Frontal cortex (tissue), 4 donors: ENCODE results near the gene MUC20. TPM values are rescaled to one million over a fixed set of nuclear protein-coding genes. Genes with fewer than 3 reads are reported as not detected.
A peak's percentile ranks its signal among the peaks of the same experiment; 100 is the strongest.
"Not testable (repeated sequence)": the region's sequence is repeated elsewhere in the genome, so short reads cannot be mapped to it uniquely, and the experiment has no call there.

Experiments used
- DNase-seq, 2 donors: peaks; one replicate each; pipeline ENCODE4 v3.0.0; 2012; ENCODE audit warnings: low spot score in 2 of 2
- FAIRE-seq: peaks from 2 replicates; lab custom pipeline; 2012; peaks lifted over from hg19 to GRCh38; lab: Jason Lieb, UNC
- total RNA-seq: library from RNA; depleted of rRNA; stranded (reverse); fragments of >200 nt; gene quantifications from one replicate; pipeline ENCODE4 v1.2.3, GENCODE V29; 2014
- donor health status: control.
- donor health status: control.
- donor health status: control.

MUC20 gene
- total RNA-seq, 1 donor from 2014 or later, result 2.0 TPM

- not testable (repeated sequence) for DNase-seq, FAIRE-seq
These were observed 29.0 kb upstream of the MUC20 start for GRCh38 chr3:195691596-195692353.

DNA sequence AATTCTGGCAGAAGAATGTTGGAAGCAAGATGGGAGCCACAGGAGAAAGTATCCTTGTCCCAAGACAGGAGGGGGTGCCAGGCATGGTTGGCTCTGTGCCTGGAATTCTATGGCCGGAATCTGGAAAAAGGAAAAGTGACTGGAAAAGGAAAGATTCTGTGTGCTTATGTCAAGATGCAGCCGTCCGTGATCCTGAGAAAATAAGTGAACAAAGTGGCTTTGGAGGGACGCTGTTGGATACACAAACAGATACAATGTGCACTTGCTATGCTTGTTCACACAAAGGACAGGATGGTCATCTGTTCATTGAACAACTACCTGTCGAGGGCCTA lies 28.5 kb upstream of the MUC20 start:
- no peak for FAIRE-seq

DNA sequence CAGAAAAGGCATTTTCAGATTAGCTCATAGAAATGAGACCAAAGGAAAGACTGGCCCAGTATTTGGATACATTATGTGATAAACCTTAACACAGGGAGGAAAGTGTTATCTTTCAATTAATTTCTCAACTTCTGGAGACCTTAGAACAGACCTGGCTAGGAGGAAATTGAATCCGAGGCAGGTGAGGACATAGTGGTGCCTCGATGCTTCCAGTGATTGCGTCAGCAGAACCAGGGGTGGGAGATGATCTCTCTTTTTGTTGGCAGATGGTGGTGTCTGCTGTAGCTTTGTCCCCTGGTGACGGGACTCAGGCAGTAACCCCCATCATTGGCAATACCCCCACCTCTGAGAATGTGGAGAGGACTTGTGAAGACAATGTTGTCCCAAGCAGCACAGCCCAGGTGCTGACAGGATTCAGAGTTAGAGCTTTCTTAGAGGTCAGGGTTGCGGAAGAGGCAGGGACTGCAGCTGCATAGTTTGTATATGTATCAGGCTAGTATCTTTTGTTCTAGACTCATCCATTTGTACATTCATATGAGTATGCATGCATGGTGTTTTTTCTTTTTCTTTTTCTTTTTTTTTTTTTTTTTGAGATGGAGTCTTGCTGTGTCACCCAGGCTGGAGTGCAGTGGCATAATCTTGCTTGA lies 27.9 kb upstream of the MUC20 start:
- DNase-seq, result no peak

More for the DNA sequence above, 28.5 kb upstream of the MUC20 start:
- DNase-seq, result no peak

DNA sequence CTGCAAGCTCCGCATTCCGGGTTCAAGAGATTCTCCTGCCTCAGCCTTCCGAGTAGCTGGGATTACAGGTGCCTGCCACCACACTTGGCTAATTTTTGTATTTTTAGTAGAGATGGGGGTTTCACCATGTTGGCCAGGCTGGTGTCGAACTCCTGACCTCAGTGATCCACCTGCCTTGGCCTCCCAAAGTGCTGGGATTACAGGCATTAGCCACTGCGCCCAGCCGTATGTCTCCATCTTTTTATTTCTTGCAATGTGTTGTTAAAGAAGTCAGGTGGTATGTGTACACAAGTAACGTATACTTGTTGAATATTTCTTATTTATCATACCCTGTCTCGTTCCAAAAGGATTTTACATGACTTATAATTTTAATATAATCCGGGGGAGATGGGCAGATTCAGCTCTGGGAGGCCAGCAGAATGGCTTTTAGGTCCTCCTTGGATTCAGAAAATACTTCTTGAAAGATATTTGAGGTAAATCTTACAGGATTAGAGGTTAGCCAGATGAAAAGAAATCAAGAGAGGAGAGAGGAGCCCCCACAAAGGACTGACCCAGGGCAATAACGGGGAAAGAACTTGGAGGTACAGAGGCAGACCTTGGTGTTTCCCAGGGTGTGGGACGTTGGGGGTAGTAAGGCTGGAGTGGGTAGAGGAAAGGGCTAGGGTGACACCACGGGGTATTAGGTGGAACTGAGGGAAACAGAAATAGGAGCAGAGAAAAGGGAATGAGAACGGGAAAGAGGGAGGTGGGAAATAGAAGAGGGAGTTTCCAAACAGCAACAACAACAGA lies 27.2 kb upstream of the MUC20 start:
- FAIRE-seq (no peak), DNase-seq (no peak)

More for the DNA sequence above, 27.9 kb upstream of the MUC20 start:
- no peak for FAIRE-seq

DNA sequence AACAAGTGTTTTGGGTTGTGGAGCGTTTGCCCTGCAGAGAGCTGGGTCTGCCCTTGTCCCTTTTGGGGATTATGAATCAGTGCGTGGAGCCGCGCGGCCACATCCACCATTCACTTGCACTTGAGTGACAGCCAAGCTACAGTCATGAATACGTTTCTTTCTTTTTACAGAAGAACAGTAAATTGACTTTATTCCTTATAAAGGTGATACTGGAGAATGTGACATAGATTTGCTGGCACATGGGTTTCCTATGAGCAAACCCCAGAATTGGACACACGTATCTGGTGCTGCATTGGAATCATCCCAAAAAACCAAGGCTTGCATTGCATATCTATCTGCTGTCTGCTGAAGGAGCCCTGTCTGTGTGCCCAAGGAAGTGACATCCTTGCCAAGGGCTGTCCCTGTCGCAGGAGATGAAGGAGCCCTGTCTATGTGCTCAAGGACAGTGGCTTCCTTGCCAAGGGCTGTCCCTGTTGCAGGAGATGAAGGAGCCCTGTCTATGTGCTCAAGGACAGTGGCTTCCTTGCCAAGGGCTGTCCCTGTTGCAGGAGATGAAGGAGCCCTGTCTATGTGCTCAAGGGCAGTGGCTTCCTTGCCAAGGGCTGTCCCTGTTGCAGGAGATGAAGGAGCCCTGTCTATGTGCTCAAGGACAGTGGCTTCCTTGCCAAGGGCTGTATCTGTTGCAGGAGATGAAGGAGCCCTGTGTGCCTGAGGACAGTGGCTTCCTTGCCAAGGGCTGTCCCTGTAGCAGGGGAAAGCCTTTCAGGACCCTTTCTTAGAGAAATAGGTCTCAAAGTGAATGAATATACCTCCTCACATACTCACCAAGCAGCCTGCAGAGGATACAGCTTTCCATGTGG lies 26.3 kb upstream of the MUC20 start:
- not testable (repeated sequence) for DNase-seq, FAIRE-seq

GRCh38 chr3:195696632-195697278 lies 24.0 kb upstream of the MUC20 start:
- DNase-seq, result no peak
- no peak for FAIRE-seq

DNA sequence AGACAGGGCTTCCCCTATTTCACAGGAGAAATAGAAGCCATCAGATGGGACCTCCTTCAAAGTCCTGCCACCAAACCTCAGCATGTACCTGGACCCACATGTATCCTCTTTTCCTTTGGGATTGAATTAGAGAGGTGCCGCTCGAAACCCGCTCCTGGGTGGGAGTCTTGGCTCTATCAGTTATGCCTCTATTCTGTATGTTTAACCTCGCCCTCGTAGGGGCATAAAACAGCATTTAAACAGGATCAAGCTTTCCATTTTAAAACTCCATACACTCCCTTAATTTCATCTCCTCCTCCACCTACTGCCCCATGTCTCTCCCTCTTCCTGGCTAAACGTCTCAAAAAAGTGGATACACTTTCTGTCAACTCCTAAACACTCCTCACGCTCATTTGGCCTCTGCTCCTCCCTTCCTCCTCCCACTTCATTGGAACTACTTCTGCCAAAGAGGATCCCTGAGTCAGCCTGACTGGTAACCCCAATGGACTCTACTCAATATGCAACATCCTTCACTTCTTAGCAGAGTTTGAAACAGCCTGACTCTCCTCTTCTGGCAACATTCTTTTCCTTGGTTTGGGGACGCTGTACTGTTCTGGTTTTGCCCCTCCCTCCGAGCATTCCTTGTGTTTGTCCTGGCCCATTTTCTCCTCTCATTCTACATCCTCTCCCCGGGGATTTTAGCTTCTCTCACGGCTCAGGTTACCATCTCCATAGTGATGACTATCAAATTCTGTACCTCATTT lies 23.0 kb upstream of the MUC20 start:
- no peak for DNase-seq
- no peak for FAIRE-seq

- no peak for FAIRE-seq
- DNase-seq, result no peak
These were observed 22.5 kb upstream of the MUC20 start for GRCh38 chr3:195698325-195698646.

GRCh38 chr3:195698647-195699387 lies 22.0 kb upstream of the MUC20 start:
- DNase-seq, result peak in 1 of 2 donors; percentile 33
- FAIRE-seq, result no peak

GRCh38 chr3:195699388-195699771 lies 21.4 kb upstream of the MUC20 start:
- DNase-seq (no peak), FAIRE-seq (no peak)

GRCh38 chr3:195699860-195700259 lies 20.9 kb upstream of the MUC20 start:
- DNase-seq (no peak), FAIRE-seq (no peak)

DNA sequence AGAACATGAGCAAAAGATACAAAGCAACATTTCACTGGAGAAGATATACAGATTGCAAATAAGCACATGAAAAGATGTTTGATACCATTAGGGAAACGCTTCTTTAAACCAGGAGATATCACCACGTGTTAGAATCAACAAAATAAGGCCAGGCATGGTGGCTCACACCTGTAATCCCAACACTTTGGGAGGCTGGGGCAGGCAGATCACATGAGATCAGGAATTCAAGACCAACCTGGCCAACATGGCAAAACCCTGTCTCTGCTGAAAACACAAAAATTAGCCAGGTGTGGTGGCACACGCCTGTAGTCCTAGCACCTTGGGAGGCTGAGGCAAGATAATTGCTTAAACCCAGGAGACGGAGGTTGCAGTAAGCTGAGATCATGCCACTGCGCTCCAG lies 20.5 kb upstream of the MUC20 start:
- DNase-seq, result no peak
- no peak for FAIRE-seq

DNA sequence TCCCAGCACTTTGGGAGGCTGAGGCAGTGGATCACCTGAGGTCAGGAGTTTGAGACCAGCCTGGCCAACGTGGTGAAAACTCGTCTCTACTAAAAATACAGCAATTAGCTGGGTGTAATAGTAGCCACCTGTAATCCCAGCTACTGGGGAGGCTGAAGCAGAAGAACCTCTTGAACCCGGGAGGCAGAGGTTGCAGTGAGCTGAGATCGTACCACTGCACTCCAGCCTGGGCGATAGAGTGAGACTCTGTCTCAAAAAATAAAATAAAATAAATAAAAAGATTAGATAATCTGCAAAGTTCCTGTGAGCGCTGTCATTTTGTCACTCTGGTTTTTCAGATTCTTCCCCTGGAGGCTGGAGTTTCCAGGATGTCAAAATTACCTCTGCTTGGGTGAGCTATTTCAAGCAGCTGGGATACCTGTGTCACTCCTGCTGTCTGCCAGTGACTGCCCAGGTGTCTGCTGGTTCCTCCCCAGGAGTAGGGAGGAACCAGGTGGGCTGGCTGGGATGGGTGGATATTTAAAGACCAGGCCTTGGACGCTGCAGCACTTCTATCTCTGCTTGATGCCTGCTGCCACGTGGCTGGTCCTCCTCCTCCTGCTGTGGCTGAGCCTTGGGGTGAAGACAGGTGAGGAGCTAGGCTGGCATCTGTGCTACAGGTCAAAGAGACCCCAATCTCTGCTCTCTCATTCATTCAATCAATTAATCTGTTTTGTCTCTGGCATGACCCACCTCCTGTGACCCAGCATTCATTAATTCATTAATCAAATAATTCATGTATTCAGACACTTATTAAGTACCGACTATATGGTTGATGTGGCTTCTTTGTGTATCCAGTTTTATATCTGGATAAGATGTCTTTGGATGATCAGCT lies 19.5 kb upstream of the MUC20 start:
- FAIRE-seq (no peak), DNase-seq (no peak)

- FAIRE-seq (no peak), DNase-seq (no peak)
These were observed 17.0 kb upstream of the MUC20 start for GRCh38 chr3:195703776-195704175.

GRCh38 chr3:195704433-195704999 lies 16.3 kb upstream of the MUC20 start:
- FAIRE-seq, result no peak
- no peak for DNase-seq

DNA sequence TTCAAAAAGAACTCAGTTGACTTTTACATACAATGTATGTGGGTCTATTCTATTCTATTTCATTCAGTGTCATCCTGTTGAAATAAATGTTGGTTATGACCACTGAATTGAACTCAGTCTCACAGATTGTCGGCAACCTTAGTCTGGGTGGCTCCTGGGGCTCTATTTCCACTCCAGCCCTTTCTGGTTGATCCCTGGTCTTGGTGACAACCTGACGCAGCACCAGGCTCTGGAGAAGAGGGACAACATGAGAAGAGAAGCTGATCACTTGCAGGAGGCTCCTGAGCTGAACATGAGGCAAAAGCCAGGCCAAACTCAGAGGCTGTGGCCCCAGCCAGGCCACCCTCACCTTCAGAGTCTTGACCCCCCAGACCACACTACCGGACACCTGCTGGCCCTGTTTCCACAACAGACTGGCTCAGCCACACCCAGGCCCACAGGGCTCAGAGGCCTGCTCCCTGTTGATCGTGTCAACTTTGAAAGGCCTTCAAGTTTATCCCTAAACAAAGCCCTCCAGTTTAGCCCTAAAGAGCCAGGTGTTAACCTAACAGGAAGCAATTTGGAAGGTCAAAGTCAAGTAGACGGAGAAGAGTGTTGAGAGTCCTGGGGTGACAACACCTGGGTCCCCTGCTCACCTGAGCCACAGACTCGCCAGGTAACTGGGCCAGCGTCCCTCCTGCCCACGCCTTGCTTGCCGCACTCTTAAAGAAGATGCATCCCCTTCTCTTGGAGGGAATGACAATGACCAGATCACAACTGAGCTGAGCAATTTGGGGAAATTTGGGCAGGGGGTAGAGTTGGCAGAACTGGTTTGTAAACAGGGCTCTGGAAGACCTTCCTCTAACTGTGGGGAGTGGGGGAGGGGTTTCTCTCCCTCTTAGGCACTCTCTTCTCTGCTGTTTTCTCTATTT lies 15.4 kb upstream of the MUC20 start:
- DNase-seq (no peak), FAIRE-seq (no peak)
